A549 (cell line): ENCODE results near the gene DGAT2. TPM values are rescaled to one million over a fixed set of nuclear protein-coding genes. Genes with fewer than 3 reads are reported as not detected.

ENCODE experiments used
- ATAC-seq, 2 experiments: fragments of 200-7000 bp in 1 of 2; fragments of >200 bp in 1 of 2; cut with Nextera tagmentation in 1 of 2; cut with Tn5 transposase in 1 of 2; 3 replicates each; pipeline versions ENCODE4 v1.8.0 to v1.9.1; 2018 to 2020; ENCODE audit warnings: mild to moderate bottlenecking in 1 of 2, moderate library complexity in 1 of 2
- CTCF ChIA-PET: fragments of 300-600 bp; sonication (Branson Sonifier 250); formaldehyde crosslinking; extraction: SDS; loops from one replicate; lab custom pipeline; 2021; ENCODE audit warnings: antibody characterized with exemption, inconsistent platforms; lab: Yijun Ruan, JAX
- POLR2A ChIA-PET: fragments of 350-600 bp; formaldehyde crosslinking; extraction: SDS; loops from one replicate; lab custom pipeline; 2021; ENCODE audit warnings: antibody characterized with exemption, inconsistent platforms; lab: Yijun Ruan, JAX
- DNase-seq, 2 experiments: peaks; one replicate each; pipeline versions ENCODE4 v3.0.0 to v3.0.0-alpha.2; 2011 to 2016; ENCODE audit warnings: low read depth in 1 of 2, low spot score in 1 of 2
- FAIRE-seq: peaks from 2 replicates; lab custom pipeline; 2011; peaks lifted over from hg19 to GRCh38; lab: Jason Lieb, UNC
- H3K27ac ChIP-seq, 2 experiments: fragments of >200 bp; sonication (Bioruptor Twin); formaldehyde crosslinking; 3 replicates each; pipeline ENCODE4 v1.5.1; 2016 to 2017
- H3K4me1 ChIP-seq: fragments of >200 bp; sonication (Bioruptor Twin); formaldehyde crosslinking; 3 replicates; pipeline ENCODE4 v1.6.1; 2016
- H3K4me2 ChIP-seq: fragments of >200 bp; sonication (Bioruptor Twin); formaldehyde crosslinking; 3 replicates; pipeline ENCODE4 v1.6.1; 2016
- H3K4me3 ChIP-seq: fragments of >200 bp; sonication (Bioruptor Twin); formaldehyde crosslinking; 3 replicates; pipeline ENCODE4 v1.5.1; 2016
- H3K9me3 ChIP-seq: fragments of >200 bp; sonication (Bioruptor Twin); formaldehyde crosslinking; 3 replicates; pipeline ENCODE4 v1.6.1; 2016
- CBX8 ChIP-seq: fragments of 200-600 bp; sonication (generic); IDR thresholded peaks from 2 replicates; pipeline ENCODE4 v1.6.1; 2016
- CEBPB ChIP-seq, 2 experiments: fragments of >200 bp in 1 of 2; sonication (Bioruptor Twin) in 1 of 2; formaldehyde crosslinking in 1 of 2; IDR thresholded peaks; 2 replicates each; pipeline ENCODE4 v1.6.1; 2012 to 2016
- FOSB ChIP-seq: fragments of 250-450 bp; sonication (Bioruptor Pico); IDR thresholded peaks from 2 replicates; pipeline ENCODE4 v1.5.0; 2020; ENCODE audit warnings: mild to moderate bottlenecking, moderate library complexity
- HOXB13 ChIP-seq: fragments of 250-450 bp; sonication (Bioruptor Pico); IDR thresholded peaks from 2 replicates; pipeline ENCODE4 v1.5.0; 2020; ENCODE audit warnings: low read depth, mild to moderate bottlenecking, moderate library complexity
- KDM1A ChIP-seq: fragments of 200-600 bp; sonication (generic); IDR thresholded peaks from 2 replicates; pipeline ENCODE4 v1.6.1; 2016; ENCODE audit warnings: low read depth, mild to moderate bottlenecking
- MYC ChIP-seq: IDR thresholded peaks from 2 replicates; pipeline ENCODE4 v1.6.1; 2012; ENCODE audit warnings: mild to moderate bottlenecking, inconsistent platforms, low read length, improper control_type of control experiment, borderline replicate concordance
- NFE2L2 ChIP-seq: fragments of 150-350 bp; conservative IDR thresholded peaks from 2 replicates; pipeline ENCODE4 v1.6.1; 2014; ENCODE audit warnings: low read length
- PHF8 ChIP-seq: fragments of 200-600 bp; sonication (generic); IDR thresholded peaks from 2 replicates; pipeline ENCODE4 v1.6.1; 2016; ENCODE audit warnings: low read depth, mild to moderate bottlenecking, antibody characterized with exemption, moderate library complexity, borderline replicate concordance
- POLR2A ChIP-seq: IDR thresholded peaks from 2 replicates; pipeline ENCODE4 v1.6.1; 2012; ENCODE audit warnings: mild to moderate bottlenecking, low read length
- RAD21 ChIP-seq, 2 experiments: fragments of >200 bp in 1 of 2; sonication (Bioruptor Twin) in 1 of 2; formaldehyde crosslinking in 1 of 2; IDR thresholded peaks in 1 of 2; conservative IDR thresholded peaks in 1 of 2; 2 replicates in 1 of 2; 3 replicates in 1 of 2; pipeline ENCODE4 v1.6.1; 2012 to 2018; ENCODE audit warnings: inconsistent platforms in 1 of 2
- RCOR1 ChIP-seq: fragments of 150-350 bp; IDR thresholded peaks from 2 replicates; pipeline ENCODE4 v1.6.1; 2014; ENCODE audit warnings: antibody characterized with exemption, low read length, low read depth
- ZC3H11A ChIP-seq: fragments of 450-650 bp; IDR thresholded peaks from 2 replicates; pipeline ENCODE4 v1.6.1; 2014; ENCODE audit warnings: antibody characterized with exemption, mild to moderate bottlenecking
- ZNF302 ChIP-seq: fragments of 250-450 bp; sonication (Bioruptor Pico); IDR thresholded peaks from 2 replicates; pipeline ENCODE4 v1.9.0; 2021; ENCODE audit warnings: inconsistent platforms, mild to moderate bottlenecking, moderate library complexity
- WGBS: methylation state at CpG from one replicate; pipeline ENCODE4 v1.1.6; 2017; ENCODE audit errors: missing lambda C conversion rate; 5-methylcytosine and 5-hydroxymethylcytosine counted together
- polyA plus RNA-seq, 4 experiments: library from polyadenylated mRNA; depleted of rRNA in 3 of 4; stranded (reverse); fragments of >200 nt; fragmentation: RNase III in 1 of 4; extraction: RNeasy Plus Mini Kit Qiagen cat#74134 plus additional on column Dnase treatment in 1 of 4; gene quantifications; 2 replicates in 3 of 4; 3 replicates in 1 of 4; pipeline ENCODE4 v1.2.3, GENCODE V29; 2011 to 2017
- TF ChIP-seq, protein P1 (sequence below): fragments of 150-350 bp; IDR thresholded peaks from 2 replicates; pipeline ENCODE4 v1.6.1; 2014; ENCODE audit warnings: low read depth, mild to moderate bottlenecking, low read length
- TF ChIP-seq, protein P2 (sequence below): IDR thresholded peaks from 2 replicates; pipeline ENCODE4 v1.6.1; 2012; ENCODE audit warnings: low read depth, borderline replicate concordance
- TF ChIP-seq, protein P3 (sequence below): fragments of 450-650 bp; IDR thresholded peaks from 2 replicates; pipeline ENCODE4 v1.6.1; 2014; ENCODE audit warnings: antibody characterized with exemption
- TF ChIP-seq, protein P4 (sequence below): fragments of 250-450 bp; sonication (Bioruptor Pico); IDR thresholded peaks from 2 replicates; pipeline ENCODE4 v1.5.0; 2020; ENCODE audit warnings: low read depth, mild to moderate bottlenecking, moderate library complexity
- TF ChIP-seq, protein P5 (sequence below): fragments of >200 bp; sonication (Bioruptor Twin); formaldehyde crosslinking; IDR thresholded peaks from 3 replicates; pipeline ENCODE4 v1.5.1; 2016

Gene DGAT2
- polyA plus RNA-seq, 2 of the 4 experiments (the other 2 are of a cell fraction), result 1.6 to 1.9 TPM

DNA sequence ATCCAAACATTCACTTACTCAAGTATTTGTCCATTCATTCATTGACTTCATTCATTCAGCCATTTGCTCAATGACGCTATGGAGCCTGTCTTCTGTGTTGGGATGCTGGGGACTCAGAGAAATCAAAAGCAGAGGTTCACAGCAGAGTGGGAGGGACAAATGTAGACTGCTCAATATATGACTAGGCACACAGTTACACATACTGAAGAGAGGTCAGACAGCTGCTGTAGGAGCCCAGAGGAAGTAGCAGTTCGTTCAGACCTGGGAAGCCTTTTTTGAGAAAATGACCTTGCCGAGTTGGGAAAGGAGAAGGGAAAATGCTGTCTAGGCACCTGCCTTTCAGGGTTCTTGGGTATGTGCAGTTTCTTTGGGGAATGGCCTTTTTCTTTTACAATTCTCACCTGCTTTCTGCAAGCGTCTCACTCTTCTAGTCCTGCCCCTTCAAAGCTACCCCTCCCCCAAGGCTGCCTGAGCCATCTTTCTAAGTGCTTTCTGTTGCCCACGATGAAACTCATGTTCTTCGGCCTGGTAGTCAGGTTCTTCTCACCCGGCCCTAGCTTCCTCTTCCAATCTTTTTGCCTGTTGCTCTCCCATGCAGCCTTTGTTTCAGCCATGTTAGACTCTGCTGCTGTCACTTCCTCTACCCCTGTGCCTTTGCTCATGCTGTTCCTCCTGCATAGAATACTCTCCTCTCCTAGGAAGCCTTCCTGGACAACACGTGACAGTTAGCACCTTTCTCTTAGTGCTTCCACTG, 42.2 kb downstream of the DGAT2 start:
- FAIRE-seq (no peak), ATAC-seq (no peak), DNase-seq (no peak)
- Histone ChIP-seq H3K4me1 (peaks cover 8% of the 10 kb centered on the region; the same call in 1 of the 3 replicates), H3K27ac (no peak overlapping the region), H3K9me3 (no peaks in the 10 kb centered on the region), H3K4me2 (no peak overlapping the region), H3K4me3 (no peak overlapping the region)
- TF ChIP-seq CBX8 (no peak), MYC (no peak), FOSB (no peak), HOXB13 (no peak), RAD21 (conservative IDR thresholded peaks at IDR 0.05 in 1 of 2, IDR thresholded peaks at IDR 0.05 in 1 of 2) (no peak), PHF8 (no peak), ZNF302 (CRISPR knock-in tag) (no peak), RCOR1 (no peak), KDM1A (no peak)
- TF ChIP-seq, protein P1, sequence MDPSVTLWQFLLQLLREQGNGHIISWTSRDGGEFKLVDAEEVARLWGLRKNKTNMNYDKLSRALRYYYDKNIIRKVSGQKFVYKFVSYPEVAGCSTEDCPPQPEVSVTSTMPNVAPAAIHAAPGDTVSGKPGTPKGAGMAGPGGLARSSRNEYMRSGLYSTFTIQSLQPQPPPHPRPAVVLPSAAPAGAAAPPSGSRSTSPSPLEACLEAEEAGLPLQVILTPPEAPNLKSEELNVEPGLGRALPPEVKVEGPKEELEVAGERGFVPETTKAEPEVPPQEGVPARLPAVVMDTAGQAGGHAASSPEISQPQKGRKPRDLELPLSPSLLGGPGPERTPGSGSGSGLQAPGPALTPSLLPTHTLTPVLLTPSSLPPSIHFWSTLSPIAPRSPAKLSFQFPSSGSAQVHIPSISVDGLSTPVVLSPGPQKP, result no peak
- TF ChIP-seq, protein P2, sequence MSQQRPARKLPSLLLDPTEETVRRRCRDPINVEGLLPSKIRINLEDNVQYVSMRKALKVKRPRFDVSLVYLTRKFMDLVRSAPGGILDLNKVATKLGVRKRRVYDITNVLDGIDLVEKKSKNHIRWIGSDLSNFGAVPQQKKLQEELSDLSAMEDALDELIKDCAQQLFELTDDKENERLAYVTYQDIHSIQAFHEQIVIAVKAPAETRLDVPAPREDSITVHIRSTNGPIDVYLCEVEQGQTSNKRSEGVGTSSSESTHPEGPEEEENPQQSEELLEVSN, result no peak
- TF ChIP-seq, protein P3, sequence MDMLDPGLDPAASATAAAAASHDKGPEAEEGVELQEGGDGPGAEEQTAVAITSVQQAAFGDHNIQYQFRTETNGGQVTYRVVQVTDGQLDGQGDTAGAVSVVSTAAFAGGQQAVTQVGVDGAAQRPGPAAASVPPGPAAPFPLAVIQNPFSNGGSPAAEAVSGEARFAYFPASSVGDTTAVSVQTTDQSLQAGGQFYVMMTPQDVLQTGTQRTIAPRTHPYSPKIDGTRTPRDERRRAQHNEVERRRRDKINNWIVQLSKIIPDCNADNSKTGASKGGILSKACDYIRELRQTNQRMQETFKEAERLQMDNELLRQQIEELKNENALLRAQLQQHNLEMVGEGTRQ, result no peak
- ChIA-PET CTCF (interaction anchor here (0.6 to 3.7 kb wide), 5 partner anchors 8 to 341 kb away, joined by 3 to 20 read pairs (median 3); no protein-coding TSS in a partner anchor), POLR2A (no interaction called here)
- 67% methylated on average over 8 of the region's 8 CpGs for WGBS

DNA sequence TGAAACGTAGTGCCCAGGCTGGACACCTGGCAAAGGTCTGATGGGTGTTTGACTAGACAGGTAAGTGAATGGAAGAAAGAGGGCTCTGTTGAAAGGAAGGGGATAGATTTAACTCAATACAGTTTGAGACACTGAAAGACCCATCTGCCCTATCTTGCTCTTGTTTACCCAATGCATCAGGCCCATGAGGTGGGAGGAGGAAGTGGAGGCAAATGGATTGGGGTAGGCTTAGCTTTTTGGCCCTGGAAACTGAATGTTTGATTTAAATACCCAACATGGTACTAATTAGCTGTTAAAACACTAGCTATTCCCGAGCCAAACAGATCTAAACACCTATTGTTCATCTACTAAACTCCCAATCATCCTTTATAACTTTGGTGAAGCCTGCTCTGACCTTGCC, 42.9 kb downstream of the DGAT2 start:
- peaks cover 12% of the 10 kb centered on the region; the same call in 2 of the 3 replicates for H3K4me1 ChIP-seq
- no peak for DNase-seq
- 33% methylated on average over 2 of the region's 2 CpGs for WGBS
- H3K4me3 ChIP-seq, result no peak overlapping the region
- CTCF ChIA-PET, result interaction anchor here (0.6 to 3.7 kb wide), 5 partner anchors 9 to 341 kb away, joined by 3 to 20 read pairs (median 3); no protein-coding TSS in a partner anchor
- FAIRE-seq, result no peak
- H3K4me2 ChIP-seq, result no peak overlapping the region
- H3K9me3 ChIP-seq, result no peaks in the 10 kb centered on the region
- no peak for ATAC-seq
- POLR2A ChIA-PET, result no interaction called here
- H3K27ac ChIP-seq, result no peak overlapping the region
- TF ChIP-seq ZNF302 (CRISPR knock-in tag), result no peak
- no peak for TF ChIP-seq NFE2L2
- no peak for TF ChIP-seq CEBPB (IDR thresholded peaks at IDR 0.05)
- TF ChIP-seq, protein P4, sequence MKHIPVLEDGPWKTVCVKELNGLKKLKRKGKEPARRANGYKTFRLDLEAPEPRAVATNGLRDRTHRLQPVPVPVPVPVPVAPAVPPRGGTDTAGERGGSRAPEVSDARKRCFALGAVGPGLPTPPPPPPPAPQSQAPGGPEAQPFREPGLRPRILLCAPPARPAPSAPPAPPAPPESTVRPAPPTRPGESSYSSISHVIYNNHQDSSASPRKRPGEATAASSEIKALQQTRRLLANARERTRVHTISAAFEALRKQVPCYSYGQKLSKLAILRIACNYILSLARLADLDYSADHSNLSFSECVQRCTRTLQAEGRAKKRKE (CRISPR knock-in tag), result no peak
- TF ChIP-seq ZC3H11A, result no peak
- no peak for TF ChIP-seq POLR2A
- TF ChIP-seq, protein P5, sequence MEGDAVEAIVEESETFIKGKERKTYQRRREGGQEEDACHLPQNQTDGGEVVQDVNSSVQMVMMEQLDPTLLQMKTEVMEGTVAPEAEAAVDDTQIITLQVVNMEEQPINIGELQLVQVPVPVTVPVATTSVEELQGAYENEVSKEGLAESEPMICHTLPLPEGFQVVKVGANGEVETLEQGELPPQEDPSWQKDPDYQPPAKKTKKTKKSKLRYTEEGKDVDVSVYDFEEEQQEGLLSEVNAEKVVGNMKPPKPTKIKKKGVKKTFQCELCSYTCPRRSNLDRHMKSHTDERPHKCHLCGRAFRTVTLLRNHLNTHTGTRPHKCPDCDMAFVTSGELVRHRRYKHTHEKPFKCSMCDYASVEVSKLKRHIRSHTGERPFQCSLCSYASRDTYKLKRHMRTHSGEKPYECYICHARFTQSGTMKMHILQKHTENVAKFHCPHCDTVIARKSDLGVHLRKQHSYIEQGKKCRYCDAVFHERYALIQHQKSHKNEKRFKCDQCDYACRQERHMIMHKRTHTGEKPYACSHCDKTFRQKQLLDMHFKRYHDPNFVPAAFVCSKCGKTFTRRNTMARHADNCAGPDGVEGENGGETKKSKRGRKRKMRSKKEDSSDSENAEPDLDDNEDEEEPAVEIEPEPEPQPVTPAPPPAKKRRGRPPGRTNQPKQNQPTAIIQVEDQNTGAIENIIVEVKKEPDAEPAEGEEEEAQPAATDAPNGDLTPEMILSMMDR, result no peak
